Measurements from ENCODE around the gene FITM2. TPM values are rescaled to one million over a fixed set of nuclear protein-coding genes. Genes with fewer than 3 reads are reported as not detected.

The FITM2 gene
- total and polyA plus RNA-seq, 2 donors (not counting 1 experiment from before 2014, with no cell fraction given), result 2.0 to 4.3 TPM

GRCh38 chr20:44302736-44303135, 8.3 kb downstream of the FITM2 start:
- no peak overlapping the region for H3K27ac ChIP-seq (ENCODE audit: low read length in 2 of 2)
- no peak overlapping the region for H3K4me3 ChIP-seq (ENCODE audit: control extremely low read depth in 1 of 5, extremely low read depth in 1 of 5, insufficient read depth in 1 of 5, low read depth in 2 of 5, low read length in 4 of 5)
- H3K36me3 ChIP-seq (replicated peaks in 1 of 2; ENCODE audit: control extremely low read depth in 1 of 2, control insufficient read depth in 1 of 2, extremely low read depth in 1 of 2, insufficient read depth in 2 of 2, low read length in 1 of 2), result peaks cover 0 to 4% of the 10 kb centered on the region in 2 experiments
- intact Hi-C loops (cut with micrococcal nuclease), result no loop called here
- H4K20me1 ChIP-seq (ENCODE audit: control insufficient read depth, insufficient read depth, low read length, poor library complexity, severe bottlenecking), result no peaks in the 10 kb centered on the region
- Mint-ChIP-seq H3K9me3 (ENCODE audit: insufficient read depth) (no peaks in the 10 kb centered on the region), H3K4me3 (no peak overlapping the region), H3K27ac (no peak overlapping the region), H3K4me1 (no peaks in the 10 kb centered on the region), H3K27me3 (no peaks in the 10 kb centered on the region)
- TF ChIP-seq CTCF (IDR thresholded peaks at IDR 0.05) (no peak), EZH2 (IDR thresholded peaks at IDR 0.05; ENCODE audit: borderline replicate concordance, insufficient read depth, low read depth, low read length, poor library complexity, severe bottlenecking) (no peak)
- H3K4me2 ChIP-seq (replicated peaks; ENCODE audit: low read depth, low read length, poor library complexity, severe bottlenecking), result no peak overlapping the region
- DNase-seq, result no peak
- H3K27me3 ChIP-seq (replicated peaks in 1 of 4; ENCODE audit: control extremely low read depth in 1 of 4, control insufficient read depth in 3 of 4, insufficient read depth in 4 of 4, low read length in 3 of 4), result no peaks in the 10 kb centered on the region
- no peak overlapping the region for H3K9ac ChIP-seq (ENCODE audit: low read length)
- ATAC-seq (ENCODE audit: low read depth), result no peak
- H3K9me3 ChIP-seq (ENCODE audit: control extremely low read depth in 1 of 3, control insufficient read depth in 2 of 3, insufficient read depth in 1 of 3, low read length in 2 of 3), result no peaks in the 10 kb centered on the region
- POLR2A ChIA-PET, result no interaction called here
- H3K79me2 ChIP-seq (ENCODE audit: control insufficient read depth, insufficient read depth, low read length), result peaks cover 18% of the 10 kb centered on the region
- H3K4me1 ChIP-seq (ENCODE audit: control insufficient read depth in 2 of 2, insufficient read depth in 2 of 2, low read length in 2 of 2), result no peaks in the 10 kb centered on the region
- H2AFZ ChIP-seq (ENCODE audit: insufficient read depth, low read depth, low read length, poor library complexity, severe bottlenecking), result no peak overlapping the region
- CTCF ChIA-PET, result interaction anchor here (1.0 kb wide), 1 partner anchor 8 kb away, joined by 3 read pairs; the partner anchor contains the start of gene FITM2
- WGBS (ENCODE audit: insufficient coverage), result 98% methylated on average over 4 of the region's 8 CpGs

DNA sequence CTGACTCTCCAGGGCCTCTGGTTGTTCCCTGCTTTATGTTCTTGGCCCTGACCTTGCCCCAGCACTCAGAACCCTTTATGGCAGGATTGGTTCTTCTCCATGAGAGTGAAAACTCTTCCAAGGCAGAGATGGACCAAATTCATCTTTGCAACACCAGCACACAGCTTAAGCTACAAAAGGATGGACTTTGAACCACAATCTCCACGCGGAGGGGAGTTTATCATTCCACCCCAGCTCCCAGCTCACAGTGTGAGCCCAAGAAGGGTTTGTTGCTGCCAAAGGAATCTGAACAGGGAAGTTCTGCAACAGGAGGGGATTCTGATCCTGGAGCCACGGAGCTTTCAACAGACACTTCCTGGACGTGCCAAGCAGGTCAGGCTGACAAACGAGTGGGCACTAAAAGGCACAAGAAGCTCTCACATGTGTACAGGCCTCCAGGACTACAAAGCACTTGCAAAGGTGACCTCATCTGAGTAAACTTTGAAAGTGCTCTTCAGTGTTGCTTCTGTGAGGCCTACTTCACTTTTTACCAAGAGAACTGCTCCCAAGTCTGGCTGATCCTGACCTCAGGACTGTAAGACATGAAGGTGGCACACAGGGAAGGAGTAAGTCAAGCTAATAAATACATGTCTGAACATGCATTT, 8.9 kb downstream of the FITM2 start:
- intact Hi-C loops (cut with micrococcal nuclease), result no loop called here
- Histone ChIP-seq H3K36me3 (replicated peaks in 1 of 2; ENCODE audit: control extremely low read depth in 1 of 2, control insufficient read depth in 1 of 2, extremely low read depth in 1 of 2, insufficient read depth in 2 of 2, low read length in 1 of 2) (peaks cover 0 to 4% of the 10 kb centered on the region in 2 experiments), H2AFZ (ENCODE audit: insufficient read depth, low read depth, low read length, poor library complexity, severe bottlenecking) (no peak overlapping the region), H3K4me3 (ENCODE audit: control extremely low read depth in 1 of 5, extremely low read depth in 1 of 5, insufficient read depth in 1 of 5, low read depth in 2 of 5, low read length in 4 of 5) (no peak overlapping the region), H3K4me1 (ENCODE audit: control insufficient read depth in 2 of 2, insufficient read depth in 2 of 2, low read length in 2 of 2) (no peaks in the 10 kb centered on the region), H3K4me2 (replicated peaks; ENCODE audit: low read depth, low read length, poor library complexity, severe bottlenecking) (no peak overlapping the region), H3K27ac (ENCODE audit: low read length in 2 of 2) (no peak overlapping the region), H4K20me1 (ENCODE audit: control insufficient read depth, insufficient read depth, low read length, poor library complexity, severe bottlenecking) (no peaks in the 10 kb centered on the region), H3K79me2 (ENCODE audit: control insufficient read depth, insufficient read depth, low read length) (peaks cover 18% of the 10 kb centered on the region), H3K9ac (ENCODE audit: low read length) (no peak overlapping the region), H3K9me3 (ENCODE audit: control extremely low read depth in 1 of 3, control insufficient read depth in 2 of 3, insufficient read depth in 1 of 3, low read length in 2 of 3) (no peaks in the 10 kb centered on the region), H3K27me3 (replicated peaks in 1 of 4; ENCODE audit: control extremely low read depth in 1 of 4, control insufficient read depth in 3 of 4, insufficient read depth in 4 of 4, low read length in 3 of 4) (no peaks in the 10 kb centered on the region)
- TF ChIP-seq CTCF (IDR thresholded peaks at IDR 0.05) (no peak), EZH2 (IDR thresholded peaks at IDR 0.05; ENCODE audit: borderline replicate concordance, insufficient read depth, low read depth, low read length, poor library complexity, severe bottlenecking) (no peak)
- H3K4me1 Mint-ChIP-seq, result no peaks in the 10 kb centered on the region
- POLR2A ChIA-PET, result no interaction called here
- DNase-seq, result no peak
- 87% methylated on average over 3 of the region's 5 CpGs for WGBS (ENCODE audit: insufficient coverage)
- no peaks in the 10 kb centered on the region for H3K9me3 Mint-ChIP-seq (ENCODE audit: insufficient read depth)
- no peak overlapping the region for H3K27ac Mint-ChIP-seq
- H3K27me3 Mint-ChIP-seq, result no peaks in the 10 kb centered on the region
- no peak for ATAC-seq (ENCODE audit: low read depth)
- CTCF ChIA-PET, result interaction anchor here (1.0 kb wide), 1 partner anchor 9 kb away, joined by 3 read pairs; the partner anchor contains the start of gene FITM2
- no peak overlapping the region for H3K4me3 Mint-ChIP-seq
